NCI-H2171 treated with DMSO at 0.1 percent for 48 hours (cell line): Measurements from ENCODE around the gene MORC1.
"Not testable (repeated sequence)": the region's sequence is repeated elsewhere in the genome, so short reads cannot be mapped to it uniquely, and the experiment has no call there.

Experiments used
- DNase-seq: peaks from one replicate; lab custom pipeline; 2025; lab: John Stamatoyannopoulos, UW

The MORC1 gene

DNA sequence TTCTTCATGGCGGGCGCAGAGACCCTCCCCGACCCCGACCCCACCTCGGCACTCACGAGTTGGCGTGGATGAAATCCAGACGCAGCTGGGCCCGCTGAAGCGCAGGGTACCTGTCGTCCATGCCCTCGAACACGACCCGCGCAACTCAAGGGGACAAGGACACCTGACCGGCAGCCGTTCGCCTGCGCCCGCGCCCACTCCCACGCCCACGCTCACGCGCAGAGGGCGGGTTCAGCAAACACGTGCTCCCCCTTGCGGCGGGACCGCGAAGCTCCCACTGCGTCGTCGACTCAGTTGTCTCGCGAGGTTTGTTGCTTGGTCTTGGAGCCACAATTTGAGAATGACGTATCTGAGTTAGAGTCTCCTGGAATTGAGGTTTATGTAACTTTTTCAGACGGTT lies at the start of gene MORC1:
Gene MORC1, minus strand, starts transcription at position 196 of the 400 bp plus-strand sequence. Its CDS starts 75 bp downstream, at position 121.
- no peak for DNase-seq

DNA sequence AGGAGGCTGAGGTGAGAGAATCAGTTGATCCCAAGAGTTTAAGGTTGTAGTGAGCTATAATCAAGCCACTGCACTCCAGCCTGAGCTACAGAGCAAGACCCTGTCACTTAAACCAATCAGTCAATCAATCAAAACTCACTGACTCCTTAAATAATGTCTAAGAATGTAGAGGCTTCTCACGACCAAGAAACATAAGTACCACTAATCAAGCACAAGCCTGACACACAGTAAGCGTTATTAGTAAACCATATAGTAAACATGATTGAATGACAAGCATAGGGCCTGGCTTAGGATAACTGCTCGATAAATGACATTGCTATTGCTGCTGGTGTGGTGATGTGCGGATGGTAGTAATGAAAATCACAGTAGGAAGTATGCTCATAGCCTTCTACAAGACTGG lies 48.0 kb upstream of the MORC1 start:
- DNase-seq, result no peak

GRCh38 chr3:109161487-109162123 lies 43.7 kb upstream of the MORC1 start:
- no peak for DNase-seq

DNA sequence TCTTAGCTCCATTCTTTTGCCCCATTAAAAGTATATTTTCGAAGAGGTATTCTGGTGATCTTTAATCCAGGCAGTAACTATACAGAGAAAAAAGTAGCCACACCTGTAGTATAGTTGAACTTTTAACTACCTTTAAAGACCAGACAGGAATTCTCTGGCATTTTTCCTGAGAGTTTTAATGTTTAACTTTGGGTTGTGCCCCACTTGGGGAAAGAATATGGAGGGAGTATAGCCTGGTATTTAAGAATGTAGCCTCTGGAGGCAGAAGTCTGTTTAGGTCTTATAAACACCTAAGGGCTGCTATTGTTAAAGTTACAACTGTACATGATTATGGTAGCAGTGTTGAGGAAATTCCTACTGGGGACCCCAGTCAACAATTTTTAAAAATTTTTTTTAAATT lies 37.9 kb upstream of the MORC1 start:
- DNase-seq, result no peak

- DNase-seq, result no peak
Observed at GRCh38 chr3:109154979-109155378, 37.0 kb upstream of the MORC1 start.

DNA sequence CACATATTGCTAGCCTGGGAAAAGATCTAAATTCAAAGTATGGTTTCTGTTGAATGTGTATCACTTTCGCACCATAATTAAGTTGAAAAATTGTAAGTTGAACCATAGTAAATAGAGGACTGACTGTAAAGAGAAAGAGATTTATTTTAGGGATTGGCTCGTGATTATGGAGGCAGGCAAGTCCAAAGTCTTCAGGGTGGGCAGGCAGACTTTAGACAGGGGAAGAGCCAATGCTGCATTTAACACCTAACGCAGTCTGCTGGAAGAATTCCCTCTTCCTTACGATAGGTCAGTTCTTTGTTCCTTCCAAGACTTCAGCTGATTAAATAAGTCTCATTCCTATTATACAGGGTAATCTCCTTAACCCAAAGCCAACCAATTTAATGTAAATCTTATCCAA lies 34.4 kb upstream of the MORC1 start:
- DNase-seq, result no peak

DNA sequence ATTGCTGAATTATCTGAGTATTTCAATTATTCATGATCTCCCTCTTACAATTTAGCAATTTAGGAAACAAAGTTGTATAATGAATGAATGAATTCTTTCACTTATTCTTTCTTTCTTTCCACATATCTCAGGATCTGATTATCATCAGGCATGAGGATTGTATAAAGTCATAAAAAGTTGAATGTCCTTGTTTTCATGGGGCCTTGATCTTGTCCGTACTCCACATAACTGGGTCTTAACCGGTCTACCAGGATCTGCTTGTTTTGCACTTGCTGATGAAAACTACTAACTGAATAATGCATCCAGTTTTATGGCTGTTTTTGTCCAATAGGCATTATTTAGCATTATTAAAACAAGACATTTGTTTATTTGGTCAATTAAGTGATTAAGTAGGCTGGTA lies 31.1 kb upstream of the MORC1 start:
- DNase-seq, result no peak

DNA sequence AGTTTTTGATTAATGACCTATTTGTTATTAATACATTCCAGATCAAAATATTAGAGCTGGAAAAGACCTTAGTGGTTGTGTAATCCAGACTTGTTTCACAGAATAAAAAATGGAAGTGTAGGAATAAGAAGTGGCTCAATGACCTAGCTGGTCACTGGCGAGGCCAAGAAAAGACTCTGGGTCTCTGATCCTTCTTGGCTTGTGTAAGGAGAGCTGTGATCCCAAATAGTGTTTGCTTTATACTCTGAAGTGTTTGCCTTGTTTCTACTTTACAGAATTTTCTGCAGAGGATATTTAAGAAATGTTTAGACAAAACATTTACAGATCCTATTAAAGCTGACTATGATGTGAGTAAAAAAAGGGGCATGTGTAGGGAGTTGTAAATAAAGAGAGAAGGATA lies 25.7 kb upstream of the MORC1 start:
- no peak for DNase-seq

- DNase-seq, result no peak
Observed at GRCh38 chr3:109140318-109140717, 22.4 kb upstream of the MORC1 start.

DNA sequence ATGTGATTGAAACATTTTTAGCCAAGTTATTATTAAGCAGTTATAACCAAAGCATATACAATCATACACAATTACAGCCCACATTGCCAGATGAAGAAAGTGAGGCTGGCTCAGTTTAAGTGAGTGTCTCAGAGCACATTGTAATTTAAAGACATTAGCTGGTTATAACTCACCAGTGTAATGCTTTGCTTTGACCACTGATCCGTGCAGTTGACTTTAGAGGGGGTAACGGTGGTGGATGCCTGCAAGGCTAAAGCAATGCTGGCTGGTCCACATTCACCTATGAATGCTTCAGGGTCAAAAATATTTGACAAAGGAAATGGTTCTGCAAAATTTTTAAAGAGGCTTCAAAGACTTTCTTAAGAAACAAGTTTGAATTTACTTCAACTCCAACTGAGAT lies 19.8 kb upstream of the MORC1 start:
- no peak for DNase-seq

DNA sequence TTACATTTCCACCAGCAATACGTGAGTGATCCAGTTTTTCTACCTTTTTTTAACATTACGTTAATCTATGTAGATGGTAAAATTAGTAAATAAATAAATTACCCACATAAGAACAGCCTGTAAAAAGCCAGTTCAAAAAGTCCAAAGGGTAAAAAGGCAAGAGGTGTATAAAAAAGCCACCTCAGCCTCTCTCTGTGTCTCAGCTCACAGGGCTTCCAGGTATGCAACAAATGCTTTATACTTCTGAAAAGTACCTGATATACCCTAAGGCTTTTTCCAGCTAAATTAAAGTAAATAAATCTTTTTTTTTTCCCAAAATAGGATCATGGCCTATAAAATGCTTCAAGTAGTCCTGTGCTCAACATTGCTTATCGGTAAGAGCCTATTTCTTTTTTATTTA lies 18.6 kb upstream of the MORC1 start, which contains the start of gene C3orf85:
Gene C3orf85, plus strand, starts transcription at position 197 of the 400 bp plus-strand sequence. Its CDS starts 129 bp downstream, at position 326.
- DNase-seq, result no peak

GRCh38 chr3:109133474-109133816 lies 15.5 kb upstream of the MORC1 start:
- not testable (repeated sequence) for DNase-seq

DNA sequence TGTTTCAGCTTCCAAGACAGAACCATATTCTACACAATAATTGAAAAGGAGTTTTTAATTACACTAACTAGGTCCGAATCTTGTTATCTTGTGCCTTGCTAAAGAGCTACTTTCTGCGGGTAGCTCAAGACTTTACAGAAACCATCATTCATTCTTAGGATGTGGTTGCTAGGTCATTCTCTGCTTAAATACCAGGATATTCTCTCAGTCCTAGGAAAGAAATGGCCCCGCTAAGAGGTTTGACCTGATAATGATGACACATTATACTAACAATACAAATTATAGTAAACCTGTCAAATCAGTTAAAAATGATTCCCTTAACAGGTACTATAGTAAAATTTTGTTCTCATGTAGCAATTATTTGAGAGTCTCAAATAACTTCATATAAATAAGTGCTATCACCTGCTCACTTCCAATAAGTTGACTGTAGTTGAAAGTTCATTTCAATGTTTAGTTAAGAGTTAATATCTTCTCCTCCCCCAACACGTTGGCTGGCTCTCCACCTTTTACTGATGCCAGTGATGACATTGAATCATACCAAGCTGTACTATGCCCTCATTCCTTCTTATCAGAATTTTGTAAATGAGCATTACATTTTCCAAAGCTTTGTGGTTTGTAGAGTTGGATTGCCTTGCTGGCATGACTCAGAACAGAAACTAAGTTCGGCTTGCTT lies 15.0 kb upstream of the MORC1 start:
- DNase-seq, result no peak

DNA sequence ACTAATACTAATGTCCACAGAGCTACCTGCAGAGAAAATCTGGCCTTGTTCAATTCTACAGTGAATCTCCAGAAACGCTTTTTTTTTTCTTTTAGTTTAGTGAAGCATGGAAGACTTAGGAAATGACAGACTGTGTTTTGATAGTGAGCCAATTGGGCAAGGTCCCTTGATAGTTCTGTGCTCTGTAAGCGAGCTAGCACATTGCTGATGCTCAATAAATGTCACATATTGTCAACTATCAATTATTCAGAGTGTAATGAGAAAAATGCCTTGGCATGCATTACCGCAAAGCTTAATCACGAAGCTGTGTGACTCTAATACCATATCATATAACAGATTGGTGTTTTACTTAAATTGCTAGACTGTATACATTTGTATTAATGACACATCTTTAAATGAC lies 13.3 kb upstream of the MORC1 start:
- peak; percentile 84 for DNase-seq

DNA sequence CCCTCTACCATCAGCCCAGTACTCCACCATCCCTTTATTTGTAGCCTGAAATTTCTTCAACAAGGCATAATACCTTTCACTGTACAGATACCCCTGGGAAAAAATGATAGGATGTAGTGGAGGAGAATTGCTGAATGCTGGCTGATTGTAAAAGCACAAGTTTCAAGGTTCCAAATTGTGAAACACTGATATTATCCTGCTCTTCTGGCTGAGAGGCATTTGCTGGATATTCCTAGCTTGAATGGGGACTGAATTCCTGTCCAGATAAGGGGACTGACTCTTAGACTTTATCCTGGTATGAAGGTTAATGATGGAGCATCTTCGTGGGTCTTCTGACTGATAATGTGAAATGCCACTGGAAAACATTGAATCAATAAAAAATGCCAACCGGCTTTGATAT lies 9.6 kb upstream of the MORC1 start:
- no peak for DNase-seq

DNA sequence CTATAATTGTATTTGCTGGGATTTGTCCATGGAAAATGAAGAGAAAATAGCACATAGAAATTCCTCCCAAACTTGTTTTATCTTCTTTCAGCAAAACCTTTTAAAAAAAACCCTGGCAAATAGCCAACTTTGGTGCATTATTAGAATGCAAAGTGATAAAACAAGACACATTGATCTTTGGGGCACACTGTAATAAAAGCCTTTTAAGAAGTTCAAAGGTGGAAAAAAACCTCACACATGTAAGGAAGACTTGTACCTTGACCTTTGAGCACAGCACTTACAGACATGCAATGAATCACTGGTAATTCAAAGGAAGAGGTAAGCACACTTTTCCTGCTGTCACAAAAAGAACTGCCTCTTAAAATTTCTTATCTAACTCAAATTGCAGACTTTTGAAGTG lies 8.0 kb upstream of the MORC1 start:
- DNase-seq, result no peak

GRCh38 chr3:109122690-109123089 lies 4.8 kb upstream of the MORC1 start:
- DNase-seq, result no peak

DNA sequence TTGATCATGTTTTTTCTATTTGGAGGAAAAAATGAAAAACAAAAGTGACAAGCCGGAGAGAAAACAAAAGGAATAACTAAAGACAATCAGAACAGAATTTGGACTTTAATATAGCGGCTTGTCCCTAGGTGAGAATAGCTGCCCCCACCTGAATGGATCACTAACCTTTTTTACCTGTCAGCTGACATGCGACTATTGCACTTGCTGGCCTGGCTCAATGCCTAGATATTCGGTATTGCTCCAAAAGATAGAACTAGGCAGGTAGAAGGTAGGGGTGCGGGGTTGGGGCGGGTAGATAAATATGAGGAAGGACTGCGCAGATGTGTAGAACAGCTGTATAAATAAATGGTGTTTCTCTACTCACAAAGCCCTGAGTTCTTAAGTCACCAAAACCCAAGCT lies 650 bp upstream of the MORC1 start:
- no peak for DNase-seq

DNA sequence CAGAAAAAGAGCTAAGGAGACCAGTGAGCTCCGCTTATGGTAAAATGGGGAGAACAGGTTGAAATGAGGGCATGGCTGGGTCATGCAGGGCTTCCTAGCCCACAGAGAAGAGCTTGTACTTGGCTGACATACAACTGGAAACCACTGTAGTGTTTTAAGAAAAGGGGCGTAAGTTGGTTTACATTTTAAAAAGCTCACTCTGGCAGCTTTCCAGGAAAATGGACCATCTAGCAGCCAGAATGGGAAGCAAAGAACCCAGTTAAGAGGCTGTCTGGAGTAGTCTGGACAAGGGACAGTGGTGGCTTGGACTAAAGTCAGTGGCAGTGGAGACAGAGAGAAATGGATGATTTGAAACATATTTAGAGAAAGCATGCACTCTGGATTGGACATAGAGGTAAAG lies 1.9 kb downstream of the MORC1 start:
- no peak for DNase-seq

DNA sequence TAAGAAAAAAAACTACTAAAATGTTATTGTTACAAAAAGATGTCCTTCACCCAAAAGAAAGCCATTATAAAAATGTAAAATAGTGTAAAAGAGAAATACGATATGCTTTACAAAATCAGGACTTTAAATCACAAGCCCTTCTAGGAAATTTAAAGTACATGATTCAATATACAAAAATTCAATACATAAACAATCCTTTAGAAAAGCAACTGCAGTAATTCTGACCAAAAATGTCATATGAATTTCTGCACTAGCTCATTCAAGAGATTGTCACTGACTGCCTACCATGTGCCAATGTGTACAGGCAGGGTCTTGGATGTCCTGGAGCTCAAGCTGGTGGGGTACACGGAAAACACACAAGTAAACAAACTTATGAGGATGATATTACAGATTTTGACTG lies 2.5 kb downstream of the MORC1 start:
- DNase-seq, result no peak

GRCh38 chr3:109114746-109115145 lies 3.2 kb downstream of the MORC1 start:
- no peak for DNase-seq

DNA sequence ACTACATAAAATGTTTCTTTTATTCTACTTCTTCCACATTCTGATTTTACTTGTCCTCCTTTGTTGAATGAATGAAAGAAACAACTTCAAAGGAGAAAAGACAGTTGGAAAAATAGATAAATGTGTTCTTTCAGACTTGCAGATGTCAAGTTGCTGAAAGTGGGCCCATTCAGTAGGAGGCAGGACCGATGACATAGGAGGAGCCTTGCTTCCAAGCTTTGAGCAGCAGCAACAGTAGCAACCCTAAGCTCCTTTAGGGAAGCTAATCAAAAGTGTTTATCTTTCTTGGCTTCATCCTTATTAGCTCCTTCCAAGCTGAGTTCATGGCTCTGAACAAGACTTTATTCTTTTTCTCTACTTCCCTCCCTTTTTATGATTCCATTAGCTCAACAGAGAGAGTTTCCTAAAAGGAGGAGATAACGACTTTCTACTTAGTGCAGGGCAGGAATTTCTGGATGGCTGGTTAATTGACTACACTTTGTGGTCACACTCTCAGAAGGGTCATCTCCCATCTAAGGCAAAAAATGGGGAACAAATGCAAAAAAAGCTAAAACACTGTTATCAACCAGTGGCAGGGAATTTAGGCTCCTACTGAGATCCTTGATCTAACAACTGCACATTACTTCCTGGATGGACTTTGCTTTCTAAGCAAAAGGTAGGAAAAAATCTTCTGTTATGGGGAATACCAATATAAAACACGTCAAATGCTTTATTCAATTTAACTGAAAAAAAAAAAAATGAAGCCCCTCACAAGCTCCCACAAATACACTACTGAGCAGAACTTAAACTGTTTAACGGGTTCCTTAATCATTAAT lies 4.8 kb downstream of the MORC1 start:
- no peak for DNase-seq

GRCh38 chr3:109109574-109109973 lies 8.4 kb downstream of the MORC1 start:
- DNase-seq, result no peak
